Measurements from ENCODE around the gene ZNF474. TPM values are rescaled to one million over a fixed set of nuclear protein-coding genes. Genes with fewer than 3 reads are reported as not detected.
A peak's percentile ranks its signal among the peaks of the same experiment; 100 is the strongest.

ZNF474 gene
- total RNA-seq = 0.13 and 0.26 TPM in 2 replicates

GRCh38 chr5:122129306-122129705 lies at the start of gene ZNF474:
ZNF474 (plus strand) TSS chr5:122129546; CDS start chr5:122151991, 22,445 bp downstream.
- DNase-seq (ENCODE audit: low read depth) = peak; percentile 98
- FAIRE-seq = peak; percentile 95
- H3K27me3 ChIP-seq (ENCODE audit: control insufficient read depth, insufficient read depth, low read length) = no peaks in the 10 kb centered on the region
- no peaks in the 10 kb centered on the region for H3K36me3 ChIP-seq (ENCODE audit: control insufficient read depth, insufficient read depth, low read length)
- no peak for TF ChIP-seq CTCF (IDR thresholded peaks at IDR 0.05; ENCODE audit: insufficient read depth, low read length, severe bottlenecking)
- no peak within 1 kb of the TSS for H3K4me3 ChIP-seq (ENCODE audit: low read depth, low read length)

- no peak for TF ChIP-seq CTCF (IDR thresholded peaks at IDR 0.05; ENCODE audit: insufficient read depth, low read length, severe bottlenecking)
- Histone ChIP-seq H3K36me3 (ENCODE audit: control insufficient read depth, insufficient read depth, low read length) (no peaks in the 10 kb centered on the region), H3K4me3 (ENCODE audit: low read depth, low read length) (no peak overlapping the region), H3K27me3 (ENCODE audit: control insufficient read depth, insufficient read depth, low read length) (no peaks in the 10 kb centered on the region)
- DNase-seq (ENCODE audit: low read depth) (no peak), FAIRE-seq (no peak)
Observed at GRCh38 chr5:122081541-122081940, 47.8 kb upstream of the ZNF474 start.

- no peak for DNase-seq (ENCODE audit: low read depth)
Observed at GRCh38 chr5:122083535-122083934, 45.8 kb upstream of the ZNF474 start.

GRCh38 chr5:122085041-122085440 lies 44.3 kb upstream of the ZNF474 start:
- TF ChIP-seq CTCF (IDR thresholded peaks at IDR 0.05; ENCODE audit: insufficient read depth, low read length, severe bottlenecking) = no peak
- DNase-seq (ENCODE audit: low read depth) = no peak
- FAIRE-seq = no peak

More at GRCh38 chr5:122083535-122083934, 45.8 kb upstream of the ZNF474 start:
- Histone ChIP-seq H3K27me3 (ENCODE audit: control insufficient read depth, insufficient read depth, low read length) (no peaks in the 10 kb centered on the region), H3K4me3 (ENCODE audit: low read depth, low read length) (no peak overlapping the region), H3K36me3 (ENCODE audit: control insufficient read depth, insufficient read depth, low read length) (no peaks in the 10 kb centered on the region)
- no peak for TF ChIP-seq CTCF (IDR thresholded peaks at IDR 0.05; ENCODE audit: insufficient read depth, low read length, severe bottlenecking)
- FAIRE-seq = no peak

GRCh38 chr5:122089096-122090013 lies 40.0 kb upstream of the ZNF474 start:
- no peaks in the 10 kb centered on the region for H3K36me3 ChIP-seq (ENCODE audit: control insufficient read depth, insufficient read depth, low read length)
- peak; percentile 69 for DNase-seq (ENCODE audit: low read depth)
- TF ChIP-seq CTCF (IDR thresholded peaks at IDR 0.05; ENCODE audit: insufficient read depth, low read length, severe bottlenecking) = no peak
- H3K4me3 ChIP-seq (ENCODE audit: low read depth, low read length) = no peak overlapping the region
- no peak for FAIRE-seq
- no peaks in the 10 kb centered on the region for H3K27me3 ChIP-seq (ENCODE audit: control insufficient read depth, insufficient read depth, low read length)

More at GRCh38 chr5:122085041-122085440, 44.3 kb upstream of the ZNF474 start:
- Histone ChIP-seq H3K4me3 (ENCODE audit: low read depth, low read length) (no peak overlapping the region), H3K27me3 (ENCODE audit: control insufficient read depth, insufficient read depth, low read length) (no peaks in the 10 kb centered on the region), H3K36me3 (ENCODE audit: control insufficient read depth, insufficient read depth, low read length) (no peaks in the 10 kb centered on the region)

All from bronchial epithelial cell (primary cell).